SK-N-SH (cell line): ENCODE results near the gene AVPR2.

Experiments
- CTCF ChIP-seq: fragments of 200-600 bp; sonication (generic); IDR thresholded peaks from 2 replicates; pipeline ENCODE4 v1.6.1; 2017; ENCODE audit warnings: antibody characterized with exemption, mild to moderate bottlenecking, moderate library complexity
- POLR2AphosphoS5 ChIP-seq: IDR thresholded peaks from 2 replicates; pipeline ENCODE4 v1.6.1; 2012; ENCODE audit warnings: low read depth, low read length
- RAD21 ChIP-seq: IDR thresholded peaks from 2 replicates; pipeline ENCODE4 v1.6.1; 2012; ENCODE audit warnings: mild to moderate bottlenecking, low read length
- RFX5 ChIP-seq: IDR thresholded peaks from 2 replicates; pipeline ENCODE4 v1.6.1; 2012; ENCODE audit warnings: mild to moderate bottlenecking, improper control_type of control experiment, low read length

- TF ChIP-seq CTCF (no peak), POLR2AphosphoS5 (no peak), RFX5 (no peak), RAD21 (no peak)
Observed at GRCh38 chrX:153886915-153887314, 17.6 kb upstream of the AVPR2 start.
